Panc1 (cell line): ENCODE measurements around the gene ATP6V0D1. TPM values are rescaled to one million over a fixed set of nuclear protein-coding genes. Genes with fewer than 3 reads are reported as not detected.

Experiments used
- ATAC-seq: fragments of 200-7000 bp; cut with Tn5 transposase; 2 replicates; pipeline ENCODE4 v1.9.1; 2020; ENCODE audit warnings: mild to moderate bottlenecking, moderate library complexity
- BruUV-seq: library from RNA; stranded (reverse); fragments of 400-500 nt; replicated peaks from 2 replicates; lab custom pipeline; 2021; lab: Mats Ljungman, UMichigan
- CTCF ChIA-PET: fragments of 300-600 bp; sonication (Branson Sonifier 250); formaldehyde crosslinking; loops from one replicate; lab custom pipeline; 2022; ENCODE audit warnings: antibody characterized with exemption; lab: Charles Lee
- POLR2A ChIA-PET: fragments of 300-600 bp; sonication (Branson Sonifier 250); formaldehyde crosslinking; loops from one replicate; lab custom pipeline; 2022; ENCODE audit warnings: antibody characterized with exemption; lab: Charles Lee
- DNase-seq: peaks from one replicate; pipeline ENCODE4 v3.0.0-alpha.2; 2010; ENCODE audit warnings: low read depth, low spot score
- H3K27ac ChIP-seq: 2 replicates; pipeline ENCODE4 v1.5.1; 2011; ENCODE audit warnings: mild to moderate bottlenecking, low read length, inconsistent platforms
- H3K27me3 ChIP-seq: fragments of 200-500 bp; sonication (Bioruptor generic); 2 replicates; pipeline ENCODE4 v1.6.0; 2014; ENCODE audit warnings: low read length, inconsistent platforms; ENCODE audit not compliant: control insufficient read depth, insufficient read depth
- H3K36me3 ChIP-seq: fragments of 200-500 bp; sonication (Bioruptor generic); 2 replicates; pipeline ENCODE4 v1.5.1; 2014; ENCODE audit warnings: inconsistent platforms, mild to moderate bottlenecking, low read length, moderate library complexity; ENCODE audit not compliant: control insufficient read depth, insufficient read depth
- H3K4me1 ChIP-seq: 2 replicates; pipeline ENCODE4 v1.5.1; 2011; ENCODE audit warnings: inconsistent platforms, mild to moderate bottlenecking, low read length, moderate library complexity; ENCODE audit not compliant: control insufficient read depth, insufficient read depth
- H3K4me3 ChIP-seq, 2 experiments: 2 replicates each; pipeline ENCODE4 v1.5.1; 2011 to 2012; ENCODE audit warnings: low read depth in 2 of 2, low read length in 2 of 2, mild to moderate bottlenecking in 2 of 2, inconsistent platforms in 1 of 2, moderate library complexity in 1 of 2
- H3K9me3 ChIP-seq: fragments of 200-500 bp; sonication (Bioruptor generic); 2 replicates; pipeline ENCODE4 v1.5.1; 2014; ENCODE audit warnings: low read depth, mild to moderate bottlenecking, inconsistent platforms, low read length, moderate library complexity; ENCODE audit not compliant: control insufficient read depth, insufficient read depth
- CTCF ChIP-seq: fragments of 450-650 bp; IDR thresholded peaks from 2 replicates; pipeline ENCODE4 v1.5.1; 2017; ENCODE audit warnings: mild to moderate bottlenecking
- POLR2AphosphoS5 ChIP-seq: IDR thresholded peaks from 2 replicates; pipeline ENCODE4 v1.6.1; 2012; ENCODE audit warnings: mild to moderate bottlenecking, low read depth, low read length, moderate library complexity
- REST ChIP-seq, 2 experiments: IDR thresholded peaks; 2 replicates each; pipeline ENCODE4 v1.6.1; 2011 to 2012; ENCODE audit warnings: low read depth in 2 of 2, control low read depth in 1 of 2, low read length in 1 of 2, mild to moderate bottlenecking in 1 of 2, moderate library complexity in 1 of 2; ENCODE audit not compliant: insufficient read depth in 1 of 2
- SIN3A ChIP-seq: IDR thresholded peaks from 2 replicates; pipeline ENCODE4 v1.6.1; 2012; ENCODE audit warnings: low read depth, mild to moderate bottlenecking, low read length, moderate library complexity, borderline replicate concordance; ENCODE audit not compliant: insufficient read depth
- TCF7L2 ChIP-seq: IDR thresholded peaks from 2 replicates; pipeline ENCODE4 v1.6.1; 2011; ENCODE audit warnings: mild to moderate bottlenecking, low read depth, low read length, inconsistent platforms
- in situ Hi-C: cut with HindIII; loops from 2 replicates; pipeline ENCODE4 v1.10.0; 2016; ENCODE audit warnings: low sequenced_read_pairs, low pct_unique_long_range_greater_than_20kb
- intact Hi-C: fragments of 100-400 bp; cut with micrococcal nuclease; formaldehyde crosslinking; loops from one replicate; pipeline ENCODE4 v1.10.0; 2022; ENCODE audit not compliant: unreplicated experiment
- total RNA-seq: library from RNA; stranded (reverse); gene quantifications from one replicate; pipeline ENCODE4 v1.2.1, GENCODE V29; 2021; ENCODE audit not compliant: unreplicated experiment

ATP6V0D1 gene
- total RNA-seq, 1 experiment from 2014 or later, result 70.8 TPM

- no peak overlapping the region for H3K27ac ChIP-seq
- H3K4me3 ChIP-seq, result no peak overlapping the region
- ChIA-PET POLR2A (no interaction called here), CTCF (no interaction called here)
- no peaks in the 10 kb centered on the region; the same call in 1 of the 2 replicates for H3K4me1 ChIP-seq
- intact Hi-C loops (no loop called here), in situ Hi-C loops (no loop called here)
- no peak for TF ChIP-seq CTCF
- TF ChIP-seq REST (IDR thresholded peaks at IDR 0.05; ENCODE audit: insufficient read depth in 1 of 2, low read depth in 2 of 2, low read length in 1 of 2), result no peak
- TF ChIP-seq TCF7L2, result no peak
- TF ChIP-seq SIN3A, result no peak
- no peak for TF ChIP-seq POLR2AphosphoS5
- ATAC-seq, result no peak
- no peak for DNase-seq
- no peaks in the 10 kb centered on the region for H3K9me3 ChIP-seq
- BruUV-seq, result no TSS peak
- no peaks in the 10 kb centered on the region for H3K36me3 ChIP-seq
- no peaks in the 10 kb centered on the region for H3K27me3 ChIP-seq
These were observed 86.5 kb downstream of the ATP6V0D1 start for GRCh38 chr16:67394155-67395104.

GRCh38 chr16:67393788-67394154, 87.2 kb downstream of the ATP6V0D1 start:
- Histone ChIP-seq H3K4me1 (no peaks in the 10 kb centered on the region; the same call in 1 of the 2 replicates), H3K27me3 (no peaks in the 10 kb centered on the region), H3K9me3 (no peaks in the 10 kb centered on the region), H3K36me3 (no peaks in the 10 kb centered on the region), H3K4me3 (peak overlapping the region; percentile 22 to 50), H3K27ac (no peak overlapping the region)
- no peak for DNase-seq
- in situ Hi-C loops, result no loop called here
- peak; percentile 14 for ATAC-seq
- POLR2A ChIA-PET, result no interaction called here
- TF ChIP-seq SIN3A (no peak), POLR2AphosphoS5 (no peak), REST (IDR thresholded peaks at IDR 0.05; ENCODE audit: insufficient read depth in 1 of 2, low read depth in 2 of 2, low read length in 1 of 2) (no peak), TCF7L2 (no peak), CTCF (no peak)
- BruUV-seq, result no TSS peak
- CTCF ChIA-PET, result no interaction called here
- intact Hi-C loops, result no loop called here
